AG04450 (cell line): ENCODE measurements around the gene CPPED1. TPM values are rescaled to one million over a fixed set of nuclear protein-coding genes. Genes with fewer than 3 reads are reported as not detected.

ENCODE experiments used
- CTCF ChIA-PET: fragments of 300-600, 350-600 bp; formaldehyde crosslinking; extraction: SDS; loops from one replicate; lab custom pipeline; 2022; ENCODE audit warnings: antibody characterized with exemption, inconsistent platforms; lab: Charles Lee
- POLR2A ChIA-PET: fragments of 350-600 bp; formaldehyde crosslinking; extraction: SDS; loops from one replicate; lab custom pipeline; 2021; ENCODE audit warnings: antibody characterized with exemption, inconsistent platforms; lab: Yijun Ruan, JAX
- DNase-seq: peaks from one replicate; pipeline ENCODE4 v3.0.0-alpha.2; 2011; ENCODE audit warnings: low read depth, low spot score
- H3K27ac ChIP-seq: one replicate; pipeline ENCODE4 v1.5.1; 2012; ENCODE audit warnings: low read depth, low read length, control low read depth
- H3K27me3 ChIP-seq: one replicate; pipeline ENCODE4 v1.6.0; 2012; ENCODE audit warnings: low read length; ENCODE audit not compliant: control insufficient read depth, insufficient read depth
- H3K4me3 ChIP-seq: 2 replicates; pipeline ENCODE4 v1.5.1; 2011; ENCODE audit warnings: mild to moderate bottlenecking, low read depth, low read length, control low read depth
- H3K9me3 ChIP-seq: 2 replicates; pipeline ENCODE4 v1.5.1; 2012; ENCODE audit warnings: low read length; ENCODE audit not compliant: control insufficient read depth, insufficient read depth
- CTCF ChIP-seq: IDR thresholded peaks from 2 replicates; pipeline ENCODE4 v1.5.1; 2011; ENCODE audit warnings: low read depth, low read length, control low read depth, inconsistent platforms
- polyA plus RNA-seq: library from polyadenylated mRNA; depleted of rRNA; stranded (reverse); fragments of >200 nt; gene quantifications from 2 replicates; pipeline ENCODE4 v1.2.3, GENCODE V29; 2011; rRNA removed
- small RNA-seq: library from RNA; depleted of rRNA; stranded (forward); fragments of <200 nt; gene quantifications from one replicate; pipeline ENCODE3, GENCODE V24; 2012; ENCODE audit warnings: low read depth; ENCODE audit not compliant: insufficient read length

CPPED1 gene
- polyA plus RNA-seq, 1 experiment, result 7.7 TPM

GRCh38 chr16:12612598-12613101 lies 191.0 kb downstream of the CPPED1 start:
- H3K27ac ChIP-seq, result no peak overlapping the region
- H3K27me3 ChIP-seq, result no peaks in the 10 kb centered on the region
- no peaks in the 10 kb centered on the region for H3K9me3 ChIP-seq
- ChIA-PET POLR2A (no interaction called here), CTCF (no interaction called here)
- DNase-seq, result no peak
- TF ChIP-seq CTCF, result no peak
- H3K4me3 ChIP-seq, result no peak overlapping the region

- Histone ChIP-seq H3K27ac (no peak overlapping the region), H3K27me3 (no peaks in the 10 kb centered on the region), H3K9me3 (no peaks in the 10 kb centered on the region), H3K4me3 (no peak overlapping the region)
- POLR2A ChIA-PET, result no interaction called here
- no peak for DNase-seq
- CTCF ChIA-PET, result no interaction called here
- no peak for TF ChIP-seq CTCF
These were observed 191.6 kb downstream of the CPPED1 start for GRCh38 chr16:12611916-12612597.

- no peak for DNase-seq
These were observed 192.6 kb downstream of the CPPED1 start for GRCh38 chr16:12611006-12611477.

GRCh38 chr16:12609937-12610699 lies 193.6 kb downstream of the CPPED1 start:
- Histone ChIP-seq H3K4me3 (no peak overlapping the region), H3K27me3 (no peaks in the 10 kb centered on the region), H3K9me3 (no peaks in the 10 kb centered on the region), H3K27ac (no peak overlapping the region)
- no peak for DNase-seq
- no peak for TF ChIP-seq CTCF
- POLR2A ChIA-PET, result no interaction called here
- CTCF ChIA-PET, result no interaction called here

More at GRCh38 chr16:12611006-12611477, 192.6 kb downstream of the CPPED1 start:
- no peak for TF ChIP-seq CTCF
- POLR2A ChIA-PET, result no interaction called here
- no peak overlapping the region for H3K27ac ChIP-seq
- CTCF ChIA-PET, result no interaction called here
- H3K4me3 ChIP-seq, result no peak overlapping the region
- H3K9me3 ChIP-seq, result no peaks in the 10 kb centered on the region
- H3K27me3 ChIP-seq, result no peaks in the 10 kb centered on the region

Small RNA genes lying within 50 kb of the gene (small RNA-seq; reads per million reads assigned to genes)
- gene MIR4718 (not detected), gene RF00443 (not detected)

Other genes starting within 250 kb of the CPPED1 start
- not detected in 2 replicates for gene SHISA9, start 97.7 kb upstream of the CPPED1 start, polyA plus RNA-seq